ENCODE results near the gene GAA. TPM values are rescaled to one million over a fixed set of nuclear protein-coding genes. Genes with fewer than 3 reads are reported as not detected.

Gene GAA
- total and polyA plus RNA-seq, 2 of the 8 experiments (the other 6 are each of a cell fraction or from before 2014, with no cell fraction given) = 14.8 to 30.0 TPM

DNA sequence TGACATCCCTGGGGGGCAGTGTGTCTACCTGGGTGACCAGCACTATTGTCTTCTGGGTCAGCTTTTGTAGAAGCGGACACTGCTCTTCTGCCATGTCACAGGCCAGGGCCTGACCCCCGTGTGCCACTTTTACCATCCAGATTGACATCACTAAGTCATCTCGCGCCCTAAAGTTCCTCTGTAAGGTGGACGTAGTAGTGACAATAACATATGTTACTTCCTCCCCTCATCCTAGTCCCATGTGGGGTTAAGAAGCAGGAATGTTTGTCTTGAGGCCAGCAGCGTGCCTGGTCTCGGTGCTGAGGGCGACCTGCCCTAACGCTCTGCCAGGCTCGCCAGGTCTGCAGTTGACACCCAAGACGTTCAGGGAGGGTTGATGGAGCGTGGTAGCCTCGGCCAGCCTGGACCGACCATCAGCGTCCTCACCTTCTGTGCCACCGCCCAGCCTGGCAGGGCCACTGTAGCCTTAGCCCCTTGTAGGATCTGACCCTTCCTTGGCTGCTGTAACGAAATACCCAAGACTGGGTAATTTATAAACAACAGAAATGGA is 20.7 kb downstream of the GAA start (continued):
- TF ChIP-seq TAF1 (IDR thresholded peaks at IDR 0.05; ENCODE audit: low read depth, low read length) = no peak
- TF ChIP-seq JUN (IDR thresholded peaks at IDR 0.05; ENCODE audit: low read depth, low read length) = no peak
- TF ChIP-seq ASH2L (IDR thresholded peaks at IDR 0.05; ENCODE audit: low read length) = no peak
- no peak for TF ChIP-seq POU5F1 (IDR thresholded peaks at IDR 0.05; ENCODE audit: low read depth, low read length)
- no peak for TF ChIP-seq PHF8 (conservative IDR thresholded peaks at IDR 0.05; ENCODE audit: low read depth, low read length)
- TF ChIP-seq, protein P1, sequence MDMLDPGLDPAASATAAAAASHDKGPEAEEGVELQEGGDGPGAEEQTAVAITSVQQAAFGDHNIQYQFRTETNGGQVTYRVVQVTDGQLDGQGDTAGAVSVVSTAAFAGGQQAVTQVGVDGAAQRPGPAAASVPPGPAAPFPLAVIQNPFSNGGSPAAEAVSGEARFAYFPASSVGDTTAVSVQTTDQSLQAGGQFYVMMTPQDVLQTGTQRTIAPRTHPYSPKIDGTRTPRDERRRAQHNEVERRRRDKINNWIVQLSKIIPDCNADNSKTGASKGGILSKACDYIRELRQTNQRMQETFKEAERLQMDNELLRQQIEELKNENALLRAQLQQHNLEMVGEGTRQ (IDR thresholded peaks at IDR 0.05; ENCODE audit: low read length) = no peak
- TF ChIP-seq YY1 (IDR thresholded peaks at IDR 0.05; ENCODE audit: low read depth, low read length) = no peak
